ENCODE data around the gene SCAF8. TPM values are rescaled to one million over a fixed set of nuclear protein-coding genes. Genes with fewer than 3 reads are reported as not detected.

SCAF8 gene
- total RNA-seq, 1 experiment from 2014 or later: 44.8 TPM

- Histone ChIP-seq H3K27ac (ENCODE audit: low read length) (no peak overlapping the region), H3K36me3 (ENCODE audit: insufficient read depth, low read length) (0 out of 2 replicates have a peak, but pooled peaks cover 5% of the 10 kb centered on the region), H3K9me2 (replicated peaks; ENCODE audit: insufficient read depth, low read length) (no peaks in the 10 kb centered on the region), H3K9me3 (ENCODE audit: low read length) (no peaks in the 10 kb centered on the region), H3K9ac (ENCODE audit: low read length) (no peak overlapping the region), H2AFZ (ENCODE audit: low read length) (no peak overlapping the region), H3K79me2 (ENCODE audit: low read length) (peaks cover 95% of the 10 kb centered on the region), H3K27me3 (ENCODE audit: low read length) (no peaks in the 10 kb centered on the region), H3K4me3 (ENCODE audit: low read length) (no peak overlapping the region), H4K20me1 (ENCODE audit: insufficient read depth, low read depth, low read length) (no peaks in the 10 kb centered on the region), H3K4me1 (ENCODE audit: low read length) (peaks cover 15% of the 10 kb centered on the region), H3K4me2 (ENCODE audit: low read depth, low read length, poor library complexity, severe bottlenecking) (no peak overlapping the region)
- DNase-seq: no peak
Observed at GRCh38 chr6:154841109-154841508, 107.9 kb downstream of the SCAF8 start.

- Histone ChIP-seq H3K4me1 (ENCODE audit: low read length) (peaks cover 11% of the 10 kb centered on the region), H3K4me2 (ENCODE audit: low read depth, low read length, poor library complexity, severe bottlenecking) (no peak overlapping the region), H3K9me2 (replicated peaks; ENCODE audit: insufficient read depth, low read length) (no peaks in the 10 kb centered on the region), H3K27me3 (ENCODE audit: low read length) (no peaks in the 10 kb centered on the region), H3K36me3 (ENCODE audit: insufficient read depth, low read length) (0 out of 2 replicates have a peak, but pooled peaks cover 5% of the 10 kb centered on the region), H3K9me3 (ENCODE audit: low read length) (no peaks in the 10 kb centered on the region), H3K27ac (ENCODE audit: low read length) (no peak overlapping the region), H2AFZ (ENCODE audit: low read length) (no peak overlapping the region), H3K79me2 (ENCODE audit: low read length) (peaks cover 98% of the 10 kb centered on the region), H3K9ac (ENCODE audit: low read length) (no peak overlapping the region), H4K20me1 (ENCODE audit: insufficient read depth, low read depth, low read length) (no peaks in the 10 kb centered on the region), H3K4me3 (ENCODE audit: low read length) (no peak overlapping the region)
- DNase-seq: no peak
Observed at GRCh38 chr6:154842833-154843232, 109.6 kb downstream of the SCAF8 start.

- H3K9me3 ChIP-seq (ENCODE audit: low read length): no peaks in the 10 kb centered on the region
- no peak overlapping the region for H3K27ac ChIP-seq (ENCODE audit: low read length)
- no peaks in the 10 kb centered on the region for H3K27me3 ChIP-seq (ENCODE audit: low read length)
- no peaks in the 10 kb centered on the region for H3K36me3 ChIP-seq (ENCODE audit: insufficient read depth, low read length)
- H3K4me3 ChIP-seq (ENCODE audit: low read length): no peak overlapping the region
- no peaks in the 10 kb centered on the region for H4K20me1 ChIP-seq (ENCODE audit: insufficient read depth, low read depth, low read length)
- no peak overlapping the region for H3K4me2 ChIP-seq (ENCODE audit: low read depth, low read length, poor library complexity, severe bottlenecking)
- H3K9ac ChIP-seq (ENCODE audit: low read length): no peak overlapping the region
- H2AFZ ChIP-seq (ENCODE audit: low read length): no peak overlapping the region
- no peaks in the 10 kb centered on the region for H3K9me2 ChIP-seq (replicated peaks; ENCODE audit: insufficient read depth, low read length)
- peaks cover 94% of the 10 kb centered on the region for H3K79me2 ChIP-seq (ENCODE audit: low read length)
- DNase-seq: no peak
- H3K4me1 ChIP-seq (ENCODE audit: low read length): peaks cover 9% of the 10 kb centered on the region
Observed at GRCh38 chr6:154847318-154847717, 114.1 kb downstream of the SCAF8 start.

- Histone ChIP-seq H3K9me3 (ENCODE audit: low read length) (no peaks in the 10 kb centered on the region), H3K9ac (ENCODE audit: low read length) (no peak overlapping the region), H3K27me3 (ENCODE audit: low read length) (no peaks in the 10 kb centered on the region), H4K20me1 (ENCODE audit: insufficient read depth, low read depth, low read length) (no peaks in the 10 kb centered on the region), H3K79me2 (ENCODE audit: low read length) (peaks cover 93% of the 10 kb centered on the region), H3K4me3 (ENCODE audit: low read length) (no peak overlapping the region), H3K4me1 (ENCODE audit: low read length) (peaks cover 9% of the 10 kb centered on the region), H3K36me3 (ENCODE audit: insufficient read depth, low read length) (no peaks in the 10 kb centered on the region), H2AFZ (ENCODE audit: low read length) (no peak overlapping the region), H3K4me2 (ENCODE audit: low read depth, low read length, poor library complexity, severe bottlenecking) (no peak overlapping the region), H3K9me2 (replicated peaks; ENCODE audit: insufficient read depth, low read length) (no peaks in the 10 kb centered on the region), H3K27ac (ENCODE audit: low read length) (no peak overlapping the region)
- no peak for DNase-seq
Observed at GRCh38 chr6:154848580-154848979, 115.4 kb downstream of the SCAF8 start.

GRCh38 chr6:154849475-154849874 lies 116.3 kb downstream of the SCAF8 start:
- Histone ChIP-seq H3K27ac (ENCODE audit: low read length) (no peak overlapping the region), H2AFZ (ENCODE audit: low read length) (no peak overlapping the region), H3K79me2 (ENCODE audit: low read length) (peaks cover 95% of the 10 kb centered on the region), H3K36me3 (ENCODE audit: insufficient read depth, low read length) (no peaks in the 10 kb centered on the region), H3K9ac (ENCODE audit: low read length) (no peak overlapping the region), H3K4me3 (ENCODE audit: low read length) (no peak overlapping the region), H3K27me3 (ENCODE audit: low read length) (no peaks in the 10 kb centered on the region), H3K4me1 (ENCODE audit: low read length) (peaks cover 9% of the 10 kb centered on the region), H3K9me2 (replicated peaks; ENCODE audit: insufficient read depth, low read length) (no peaks in the 10 kb centered on the region), H3K9me3 (ENCODE audit: low read length) (no peaks in the 10 kb centered on the region), H3K4me2 (ENCODE audit: low read depth, low read length, poor library complexity, severe bottlenecking) (no peak overlapping the region), H4K20me1 (ENCODE audit: insufficient read depth, low read depth, low read length) (no peaks in the 10 kb centered on the region)
- DNase-seq: no peak

GRCh38 chr6:154852687-154853086 lies 119.5 kb downstream of the SCAF8 start:
- Histone ChIP-seq H3K79me2 (ENCODE audit: low read length) (peaks cover 92% of the 10 kb centered on the region), H3K4me2 (ENCODE audit: low read depth, low read length, poor library complexity, severe bottlenecking) (no peak overlapping the region), H3K9ac (ENCODE audit: low read length) (no peak overlapping the region), H2AFZ (ENCODE audit: low read length) (no peak overlapping the region), H3K4me1 (ENCODE audit: low read length) (peaks cover 7% of the 10 kb centered on the region), H3K27me3 (ENCODE audit: low read length) (no peaks in the 10 kb centered on the region), H4K20me1 (ENCODE audit: insufficient read depth, low read depth, low read length) (no peaks in the 10 kb centered on the region), H3K4me3 (ENCODE audit: low read length) (no peak overlapping the region), H3K36me3 (ENCODE audit: insufficient read depth, low read length) (0 out of 2 replicates have a peak, but pooled peaks cover 3% of the 10 kb centered on the region), H3K9me3 (ENCODE audit: low read length) (no peaks in the 10 kb centered on the region), H3K27ac (ENCODE audit: low read length) (no peak overlapping the region), H3K9me2 (replicated peaks; ENCODE audit: insufficient read depth, low read length) (no peaks in the 10 kb centered on the region)
- DNase-seq: no peak

- Histone ChIP-seq H3K4me3 (ENCODE audit: low read length) (no peak overlapping the region), H3K9me3 (ENCODE audit: low read length) (no peaks in the 10 kb centered on the region), H3K9ac (ENCODE audit: low read length) (no peak overlapping the region), H4K20me1 (ENCODE audit: insufficient read depth, low read depth, low read length) (no peaks in the 10 kb centered on the region), H3K27me3 (ENCODE audit: low read length) (no peaks in the 10 kb centered on the region), H3K79me2 (ENCODE audit: low read length) (peaks cover 85% of the 10 kb centered on the region), H3K9me2 (replicated peaks; ENCODE audit: insufficient read depth, low read length) (no peaks in the 10 kb centered on the region), H3K4me1 (ENCODE audit: low read length) (peaks cover 12% of the 10 kb centered on the region), H2AFZ (ENCODE audit: low read length) (no peak overlapping the region), H3K4me2 (ENCODE audit: low read depth, low read length, poor library complexity, severe bottlenecking) (no peak overlapping the region), H3K27ac (ENCODE audit: low read length) (no peak overlapping the region), H3K36me3 (ENCODE audit: insufficient read depth, low read length) (0 out of 2 replicates have a peak, but pooled peaks cover 3% of the 10 kb centered on the region)
- DNase-seq: no peak
Observed at GRCh38 chr6:154857529-154857928, 124.3 kb downstream of the SCAF8 start.

- no peak for DNase-seq
- Histone ChIP-seq H3K27me3 (ENCODE audit: low read length) (no peaks in the 10 kb centered on the region), H3K4me3 (ENCODE audit: low read length) (no peak overlapping the region), H4K20me1 (ENCODE audit: insufficient read depth, low read depth, low read length) (no peaks in the 10 kb centered on the region), H2AFZ (ENCODE audit: low read length) (no peak overlapping the region), H3K9ac (ENCODE audit: low read length) (no peak overlapping the region), H3K9me3 (ENCODE audit: low read length) (no peaks in the 10 kb centered on the region), H3K4me1 (ENCODE audit: low read length) (peaks cover 12% of the 10 kb centered on the region), H3K36me3 (ENCODE audit: insufficient read depth, low read length) (no peaks in the 10 kb centered on the region), H3K27ac (ENCODE audit: low read length) (peak overlapping the region; percentile 32; the same call in 1 of the 2 replicates), H3K9me2 (replicated peaks; ENCODE audit: insufficient read depth, low read length) (no peaks in the 10 kb centered on the region), H3K4me2 (ENCODE audit: low read depth, low read length, poor library complexity, severe bottlenecking) (no peak overlapping the region), H3K79me2 (ENCODE audit: low read length) (peaks cover 73% of the 10 kb centered on the region)
Observed at GRCh38 chr6:154861825-154862224, 128.6 kb downstream of the SCAF8 start.

- Histone ChIP-seq H3K79me2 (ENCODE audit: low read length) (peaks cover 75% of the 10 kb centered on the region), H3K9me2 (replicated peaks; ENCODE audit: insufficient read depth, low read length) (no peaks in the 10 kb centered on the region), H3K9ac (ENCODE audit: low read length) (no peak overlapping the region), H3K4me1 (ENCODE audit: low read length) (peaks cover 19% of the 10 kb centered on the region), H3K4me3 (ENCODE audit: low read length) (no peak overlapping the region), H3K27me3 (ENCODE audit: low read length) (no peaks in the 10 kb centered on the region), H3K4me2 (ENCODE audit: low read depth, low read length, poor library complexity, severe bottlenecking) (no peak overlapping the region), H3K9me3 (ENCODE audit: low read length) (no peaks in the 10 kb centered on the region), H3K36me3 (ENCODE audit: insufficient read depth, low read length) (no peaks in the 10 kb centered on the region), H3K27ac (ENCODE audit: low read length) (no peak overlapping the region), H4K20me1 (ENCODE audit: insufficient read depth, low read depth, low read length) (no peaks in the 10 kb centered on the region), H2AFZ (ENCODE audit: low read length) (no peak overlapping the region)
- no peak for DNase-seq
Observed at GRCh38 chr6:154862536-154862935, 129.3 kb downstream of the SCAF8 start.

Data from Karpas-422 (cell line).